ENCODE data around the gene CNTROB. TPM values are rescaled to one million over a fixed set of nuclear protein-coding genes. Genes with fewer than 3 reads are reported as not detected.

CNTROB gene
- total RNA-seq, 1 experiment from 2014 or later, result 30.1 TPM

DNA sequence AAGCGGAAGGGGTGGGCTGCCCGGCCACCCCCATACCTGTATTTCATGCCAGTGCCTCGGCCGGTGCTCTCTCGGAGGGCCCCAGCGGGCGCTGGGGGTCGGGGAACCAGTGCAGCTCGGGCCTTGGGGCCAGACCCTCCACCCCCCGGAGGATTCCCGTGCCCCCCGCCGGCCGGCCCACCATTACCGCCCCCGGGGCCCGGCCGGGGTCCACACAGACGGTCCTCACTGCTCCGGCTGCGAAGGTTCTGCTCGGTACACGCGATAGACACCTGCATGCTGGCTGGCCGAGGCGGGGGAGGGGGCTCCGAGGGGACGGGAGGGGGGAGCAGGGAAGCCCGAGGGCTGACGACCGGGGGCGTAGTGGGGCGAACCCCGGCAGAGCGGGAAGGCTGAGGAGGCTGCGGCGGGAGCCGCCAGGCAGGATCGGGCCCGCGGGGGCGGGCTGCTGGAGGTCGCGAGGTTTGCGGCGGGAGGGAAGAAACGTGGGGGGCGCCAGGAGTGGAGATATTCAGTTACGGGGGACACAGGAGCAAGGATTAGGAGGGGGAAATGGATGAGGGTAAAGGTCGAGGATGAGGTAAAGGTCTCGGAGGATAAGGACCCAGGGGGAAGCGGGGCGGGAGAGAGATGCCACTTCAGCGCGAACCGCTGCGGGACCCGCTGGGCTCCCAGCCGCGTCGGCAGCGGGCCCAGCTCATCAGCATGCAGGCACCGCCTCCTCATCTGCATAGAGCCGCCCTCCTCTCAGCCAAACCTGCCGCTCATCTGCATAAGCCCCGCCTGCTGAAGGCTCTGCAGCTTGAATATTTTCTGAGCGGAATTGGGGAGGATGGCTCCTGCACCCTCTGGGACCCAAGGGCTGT lies 2.6 kb upstream of the CNTROB start, which contains the start of gene KCNAB3:
Gene KCNAB3 (minus strand): TSS at position 699 of the 866 bp plus-strand sequence. CDS start 421 bp downstream, at position 278.
- no peak within 1 kb of the TSS for H3K14ac ChIP-seq (ENCODE audit: insufficient read depth, low read length)
- no peak within 1 kb of the TSS for H2BK20ac ChIP-seq (ENCODE audit: low read depth, low read length, poor library complexity, severe bottlenecking)
- H3K18ac ChIP-seq (ENCODE audit: insufficient read length, low read depth, low read length), result no peak within 1 kb of the TSS
- H3K9ac ChIP-seq (ENCODE audit: extremely low read depth, insufficient read length, low read length), result no peak within 1 kb of the TSS
- H2BK12ac ChIP-seq (ENCODE audit: insufficient read length, low read depth, low read length), result no peak within 1 kb of the TSS
- H3K23me2 ChIP-seq (ENCODE audit: insufficient read length, low read depth, low read length, poor library complexity, severe bottlenecking), result peaks cover 14% of the 10 kb centered on the region
- no peak within 1 kb of the TSS for H3K4ac ChIP-seq (ENCODE audit: low read depth, low read length)
- no peak within 1 kb of the TSS for H2BK5ac ChIP-seq (ENCODE audit: insufficient read length, low read length)
- H2AK5ac ChIP-seq (ENCODE audit: insufficient read length, low read length), result no peak within 1 kb of the TSS
- H3K36me3 Mint-ChIP-seq (ENCODE audit: insufficient read depth in 1 of 3, low read depth in 3 of 3), result peaks cover 0 to 4% (median 0%) of the 10 kb centered on the region in 3 experiments; a peak in 2 of 7 replicates
- no peak within 1 kb of the TSS for H3K23ac ChIP-seq (ENCODE audit: insufficient read length, low read depth, low read length)
- peak within 1 kb of the TSS; percentile 8 for H3K4me2 ChIP-seq (ENCODE audit: insufficient read depth, insufficient read length, low read length)
- no peaks in the 10 kb centered on the region for H3K9me3 ChIP-seq (ENCODE audit: control insufficient read depth, low read depth, low read length)
- H3K4me3 Mint-ChIP-seq, result peak within 1 kb of the TSS; percentile 93 to 94
- H4K91ac ChIP-seq (ENCODE audit: insufficient read length, low read depth, low read length), result no peak within 1 kb of the TSS
- H3K27me3 Mint-ChIP-seq (ENCODE audit: low read depth), result peaks cover 55% of the 10 kb centered on the region
- WGBS (ENCODE audit: extremely low coverage, insufficient read length, low lambda C conversion rate), result no CpG with 5 or more reads among the region's 67 CpGs
- no peak within 1 kb of the TSS for H4K8ac ChIP-seq (replicated peaks; ENCODE audit: insufficient read length, low read depth, low read length)
- no peaks in the 10 kb centered on the region for H3K79me1 ChIP-seq (ENCODE audit: insufficient read depth, low read depth, low read length, poor library complexity, severe bottlenecking)
- no peak within 1 kb of the TSS for H2BK120ac ChIP-seq (ENCODE audit: low read depth, low read length, poor library complexity, severe bottlenecking)
- TF ChIP-seq, protein P1, sequence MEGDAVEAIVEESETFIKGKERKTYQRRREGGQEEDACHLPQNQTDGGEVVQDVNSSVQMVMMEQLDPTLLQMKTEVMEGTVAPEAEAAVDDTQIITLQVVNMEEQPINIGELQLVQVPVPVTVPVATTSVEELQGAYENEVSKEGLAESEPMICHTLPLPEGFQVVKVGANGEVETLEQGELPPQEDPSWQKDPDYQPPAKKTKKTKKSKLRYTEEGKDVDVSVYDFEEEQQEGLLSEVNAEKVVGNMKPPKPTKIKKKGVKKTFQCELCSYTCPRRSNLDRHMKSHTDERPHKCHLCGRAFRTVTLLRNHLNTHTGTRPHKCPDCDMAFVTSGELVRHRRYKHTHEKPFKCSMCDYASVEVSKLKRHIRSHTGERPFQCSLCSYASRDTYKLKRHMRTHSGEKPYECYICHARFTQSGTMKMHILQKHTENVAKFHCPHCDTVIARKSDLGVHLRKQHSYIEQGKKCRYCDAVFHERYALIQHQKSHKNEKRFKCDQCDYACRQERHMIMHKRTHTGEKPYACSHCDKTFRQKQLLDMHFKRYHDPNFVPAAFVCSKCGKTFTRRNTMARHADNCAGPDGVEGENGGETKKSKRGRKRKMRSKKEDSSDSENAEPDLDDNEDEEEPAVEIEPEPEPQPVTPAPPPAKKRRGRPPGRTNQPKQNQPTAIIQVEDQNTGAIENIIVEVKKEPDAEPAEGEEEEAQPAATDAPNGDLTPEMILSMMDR (conservative IDR thresholded peaks at IDR 0.05), result no peak
- H3K27me3 ChIP-seq (ENCODE audit: insufficient read depth, low read length), result peaks cover 21% of the 10 kb centered on the region; the same call in 1 of the 2 replicates
- H4K20me1 ChIP-seq (ENCODE audit: control insufficient read depth, insufficient read depth, insufficient read length), result no peaks in the 10 kb centered on the region
- H3K4me1 Mint-ChIP-seq, result peaks cover 31 to 36% of the 10 kb centered on the region in 2 experiments
- no peak within 1 kb of the TSS for H2AFZ ChIP-seq (ENCODE audit: low read length)
- H3K27ac ChIP-seq (ENCODE audit: insufficient read length, low read depth, low read length), result no peak within 1 kb of the TSS
- DNase-seq, result peak; percentile 93
- no peak within 1 kb of the TSS for H2BK15ac ChIP-seq (ENCODE audit: low read depth, low read length)
- no peak within 1 kb of the TSS for H3T11ph ChIP-seq (ENCODE audit: low read length)
- no peaks in the 10 kb centered on the region for H3K9me3 Mint-ChIP-seq
- H3K27ac Mint-ChIP-seq, result peak within 1 kb of the TSS in 2 of 3 experiments; percentile 49 to 71; a peak in 2 of 7 replicates
- no peaks in the 10 kb centered on the region for H3K4me1 ChIP-seq (ENCODE audit: insufficient read depth, low read length)
- H3K56ac ChIP-seq (ENCODE audit: insufficient read length, low read depth, low read length), result no peak within 1 kb of the TSS
- no peak within 1 kb of the TSS for H4K5ac ChIP-seq (ENCODE audit: insufficient read length, low read depth, low read length)
- H3K79me2 ChIP-seq (ENCODE audit: insufficient read depth, low read length), result no peaks in the 10 kb centered on the region

All from H9 (cell line).